Measurements from ENCODE around the gene SMOC2.

- TF ChIP-seq CTCF (IDR thresholded peaks at IDR 0.05) = no peak
- TF ChIP-seq POLR2AphosphoS5 (IDR thresholded peaks at IDR 0.05) = no peak
- no peak for TF ChIP-seq POLR2A (IDR thresholded peaks at IDR 0.05)
These were observed 114.8 kb downstream of the SMOC2 start for GRCh38 chr6:168555618-168556273.

All from breast epithelium (tissue), 3 donors.